Muscle of leg (tissue), 11 donors: ENCODE data around the gene CHD1L. TPM values are rescaled to one million over a fixed set of nuclear protein-coding genes. Genes with fewer than 3 reads are reported as not detected.
"Not testable (repeated sequence)": the region's sequence is repeated elsewhere in the genome, so short reads cannot be mapped to it uniquely, and the experiment has no call there.

Experiments used
- DNase-seq: peaks from one replicate; pipeline ENCODE4 v3.0.0; 2013
- H3K27ac ChIP-seq: one replicate; pipeline ENCODE4 v1.5.1; 2013; ENCODE audit warnings: mild to moderate bottlenecking, low read length, control low read depth
- H3K27me3 ChIP-seq: one replicate; pipeline ENCODE4 v1.6.1; 2013; ENCODE audit warnings: low read length; ENCODE audit not compliant: control insufficient read depth, insufficient read depth
- H3K36me3 ChIP-seq: one replicate; pipeline ENCODE4 v1.6.1; 2013; ENCODE audit warnings: low read length; ENCODE audit not compliant: control insufficient read depth, insufficient read depth
- H3K4me1 ChIP-seq: one replicate; pipeline ENCODE4 v1.6.1; 2013; ENCODE audit warnings: low read length; ENCODE audit not compliant: control insufficient read depth, insufficient read depth
- H3K4me3 ChIP-seq: one replicate; pipeline ENCODE4 v1.5.1; 2013; ENCODE audit warnings: low read length, control low read depth
- H3K9me3 ChIP-seq: replicated peaks from 2 replicates; pipeline ENCODE4 v1.6.1; 2013; ENCODE audit warnings: low read depth, low read length; ENCODE audit not compliant: control insufficient read depth
- WGBS: methylation state at CpG from one replicate; pipeline ENCODE4 v1.1.5; 2013; ENCODE audit warnings: missing lambda C conversion rate; ENCODE audit not compliant: insufficient coverage; 5-methylcytosine and 5-hydroxymethylcytosine counted together
- polyA plus RNA-seq, 8 donors: library from polyadenylated mRNA; unstranded; fragments of 120-200 nt; gene quantifications; one replicate each; pipeline versions ENCODE4 v1.2.1 to v1.2.3, GENCODE V29; 2013; ENCODE audit warnings: inconsistent platforms in 1 of 8, low replicate concordance in 1 of 8; ENCODE audit not compliant: insufficient read length in 8 of 8, insufficient read depth in 1 of 8
- total RNA-seq: library from RNA; stranded (reverse); fragments of 120-200 nt; gene quantifications from one replicate; pipeline ENCODE4 v1.2.4, GENCODE V29; 2013

Gene CHD1L
- total and polyA plus RNA-seq, 9 donors, result 18.6 to 26.8 (median 22.0) TPM

DNA sequence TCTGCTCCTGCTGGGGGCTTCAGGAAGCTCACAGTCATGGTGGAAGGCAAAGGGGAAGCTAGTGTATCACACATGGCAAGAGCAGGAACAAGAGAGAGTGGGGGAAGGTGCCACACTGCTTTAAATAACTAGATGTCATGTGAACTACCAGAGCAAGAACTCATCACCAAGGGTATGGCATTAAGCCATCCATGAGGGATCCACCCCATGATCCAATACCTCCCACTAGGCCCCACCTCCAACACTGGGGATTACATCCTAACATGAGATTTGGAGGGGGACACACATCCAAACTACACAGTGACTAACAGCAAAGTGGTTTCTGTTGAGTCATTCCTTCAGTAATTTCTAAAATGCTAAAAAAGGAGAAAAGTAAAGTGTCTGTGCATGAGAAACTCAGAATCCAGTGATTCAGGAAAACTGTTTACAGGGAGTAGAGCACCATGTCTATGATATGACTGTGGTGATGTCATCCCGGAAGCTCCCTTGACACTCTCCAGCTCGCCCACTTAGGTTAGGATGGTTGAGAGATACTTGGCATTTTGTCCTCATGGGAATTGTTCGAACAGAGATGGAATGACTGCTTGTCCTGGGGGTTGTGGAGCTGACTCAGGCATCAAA, 50.3 kb downstream of the CHD1L start:
- Histone ChIP-seq H3K27ac (no peak overlapping the region), H3K4me1 (no peaks in the 10 kb centered on the region), H3K4me3 (no peak overlapping the region), H3K9me3 (no peaks in the 10 kb centered on the region), H3K36me3 (peaks cover 70% of the 10 kb centered on the region), H3K27me3 (no peaks in the 10 kb centered on the region)
- 100% methylated on average over 1 of the region's 3 CpGs for WGBS
- no peak for DNase-seq

DNA sequence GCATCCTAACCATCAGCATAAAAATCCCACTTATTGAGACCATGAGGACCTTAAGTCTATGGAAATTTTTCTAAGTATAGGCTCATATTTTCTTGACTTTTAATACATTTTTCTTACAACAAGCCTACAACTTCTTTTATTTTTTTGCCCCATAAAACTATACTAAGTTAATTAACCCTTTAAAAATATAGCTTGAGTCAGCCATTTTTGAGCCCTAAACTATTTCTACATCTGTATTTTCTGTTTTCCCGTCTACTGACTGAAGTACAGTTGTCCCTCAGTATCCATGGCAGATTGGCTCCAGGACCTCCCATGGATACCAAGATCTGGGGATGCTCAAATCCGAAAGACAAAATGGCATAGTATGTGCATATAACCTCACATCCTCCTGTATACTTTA, 55.0 kb downstream of the CHD1L start:
- Histone ChIP-seq H3K36me3 (peaks cover 33% of the 10 kb centered on the region), H3K27me3 (no peaks in the 10 kb centered on the region), H3K27ac (no peak overlapping the region), H3K4me3 (no peak overlapping the region), H3K4me1 (no peaks in the 10 kb centered on the region), H3K9me3 (peaks cover 11% of the 10 kb centered on the region)
- WGBS, result 100% methylated on average over 1 of the region's 2 CpGs
- no peak for DNase-seq

DNA sequence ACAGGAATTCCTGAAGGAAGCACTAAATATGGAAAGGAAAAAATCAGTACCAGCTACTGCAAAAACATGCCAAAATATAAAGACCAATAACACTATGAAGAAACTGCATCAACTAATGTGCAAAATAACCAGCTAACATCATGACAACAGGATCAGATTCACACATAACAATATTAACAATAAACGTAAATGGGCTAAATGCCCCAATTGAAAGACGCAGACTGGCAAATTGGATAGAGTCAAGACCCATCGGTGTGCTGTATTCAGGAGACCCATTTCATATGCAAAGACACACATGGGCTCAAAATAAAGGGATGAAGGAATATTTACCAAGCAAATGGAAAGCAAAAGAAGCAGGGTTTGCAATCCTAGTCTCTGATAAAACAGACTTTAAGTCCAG, 63.3 kb downstream of the CHD1L start:
- no CpG with 5 or more reads among the region's 3 CpGs for WGBS
- peaks cover 25% of the 10 kb centered on the region for H3K9me3 ChIP-seq
- H3K27ac ChIP-seq, H3K4me3 ChIP-seq, DNase-seq, H3K4me1 ChIP-seq, H3K27me3 ChIP-seq, H3K36me3 ChIP-seq: not testable (repeated sequence)

DNA sequence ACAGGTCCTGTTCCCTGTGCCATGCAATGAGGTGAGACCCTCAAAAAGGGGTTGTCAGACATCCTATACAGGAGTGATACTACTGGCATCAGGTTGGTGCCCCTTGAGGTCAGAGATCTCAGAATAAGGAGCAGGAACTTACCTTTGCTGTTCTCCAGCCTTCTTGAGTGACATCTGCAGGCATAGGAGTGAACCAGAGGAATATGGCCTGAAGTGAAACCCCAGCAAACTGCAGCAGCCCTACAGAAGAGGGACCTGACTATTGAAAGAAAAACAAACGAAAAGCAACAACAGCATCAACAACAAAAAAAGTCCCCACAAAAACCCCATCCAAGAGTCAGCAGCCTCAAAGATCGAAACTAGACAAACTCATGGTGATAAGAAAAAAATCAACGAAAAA, 74.5 kb downstream of the CHD1L start:
- no peak overlapping the region for H3K4me3 ChIP-seq
- no peaks in the 10 kb centered on the region for H3K9me3 ChIP-seq
- no peak overlapping the region for H3K27ac ChIP-seq
- DNase-seq, result no peak
- WGBS, result 88% methylated on average over 2 of the region's 3 CpGs
- no peaks in the 10 kb centered on the region for H3K36me3 ChIP-seq
- H3K27me3 ChIP-seq, result no peaks in the 10 kb centered on the region
- no peaks in the 10 kb centered on the region for H3K4me1 ChIP-seq

DNA sequence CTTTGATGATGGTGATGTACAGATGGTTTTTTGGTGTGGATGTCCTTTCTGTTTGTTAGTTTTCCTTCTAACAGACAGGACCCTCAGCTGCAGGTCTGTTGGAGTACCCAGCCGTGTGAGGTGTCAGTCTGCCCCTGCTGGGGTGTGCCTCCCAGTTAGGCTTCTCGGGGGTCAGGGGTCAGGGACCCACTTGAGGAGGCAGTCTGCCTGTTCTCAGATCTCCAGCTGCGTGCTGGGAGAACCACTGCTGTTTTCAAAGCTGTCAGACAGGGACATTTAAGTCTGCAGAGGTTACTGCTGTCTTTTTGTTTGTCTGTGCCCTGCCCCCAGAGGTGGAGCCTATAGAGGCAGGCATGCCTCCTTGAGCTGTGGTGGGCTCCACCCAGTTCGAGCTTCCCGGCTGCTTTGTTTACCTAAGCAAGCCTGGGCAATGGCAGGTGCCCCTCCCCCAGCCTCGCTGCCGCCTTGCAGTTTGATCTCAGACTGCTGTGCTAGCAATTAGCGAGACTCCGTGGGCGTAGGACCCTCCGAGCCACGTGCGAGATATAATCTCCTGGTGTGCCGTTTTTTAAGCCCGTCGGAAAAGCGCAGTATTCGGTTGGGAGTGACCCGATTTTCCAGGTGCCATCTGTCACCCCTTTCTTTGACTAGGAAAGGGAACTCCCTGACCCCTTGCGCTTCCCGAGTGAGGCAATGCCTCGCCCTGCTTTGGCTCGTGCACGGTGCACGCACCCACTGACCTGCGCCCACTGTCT, 84.6 kb downstream of the CHD1L start:
- not testable (repeated sequence) for H3K27ac ChIP-seq

DNA sequence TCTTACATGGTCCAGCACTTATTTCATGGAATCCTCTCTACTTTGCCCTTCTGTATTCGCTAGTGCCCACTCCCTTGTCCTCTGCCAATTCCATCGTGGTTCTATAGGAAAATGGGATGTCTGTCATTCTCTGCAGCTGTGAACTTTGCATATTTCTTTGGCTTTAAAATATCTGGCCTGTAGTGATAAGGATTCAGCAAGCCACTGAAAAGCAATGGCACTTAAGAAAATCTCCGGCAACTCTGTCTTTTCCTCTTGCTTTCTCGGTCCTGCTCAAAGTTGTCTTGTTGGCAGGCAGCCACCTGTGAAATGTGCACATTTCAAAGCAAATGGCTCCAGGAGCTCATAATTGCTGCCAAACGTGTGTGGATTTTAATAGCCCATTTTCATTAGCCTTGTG, 91.8 kb downstream of the CHD1L start:
- no peaks in the 10 kb centered on the region for H3K27me3 ChIP-seq
- no peaks in the 10 kb centered on the region for H3K4me1 ChIP-seq
- DNase-seq, result peak; percentile 22
- H3K27ac ChIP-seq, result no peak overlapping the region
- H3K36me3 ChIP-seq, result no peaks in the 10 kb centered on the region
- no peak overlapping the region for H3K4me3 ChIP-seq
- WGBS, result 32% methylated on average over 2 of the region's 5 CpGs
- no peaks in the 10 kb centered on the region for H3K9me3 ChIP-seq

More for the DNA sequence above, 84.6 kb downstream of the CHD1L start:
- H3K4me1 ChIP-seq, H3K9me3 ChIP-seq, DNase-seq, H3K36me3 ChIP-seq, H3K4me3 ChIP-seq, H3K27me3 ChIP-seq: not testable (repeated sequence)
- whole genome bisulfite sequencing, result 81% methylated on average over 8 of the region's 26 CpGs

DNA sequence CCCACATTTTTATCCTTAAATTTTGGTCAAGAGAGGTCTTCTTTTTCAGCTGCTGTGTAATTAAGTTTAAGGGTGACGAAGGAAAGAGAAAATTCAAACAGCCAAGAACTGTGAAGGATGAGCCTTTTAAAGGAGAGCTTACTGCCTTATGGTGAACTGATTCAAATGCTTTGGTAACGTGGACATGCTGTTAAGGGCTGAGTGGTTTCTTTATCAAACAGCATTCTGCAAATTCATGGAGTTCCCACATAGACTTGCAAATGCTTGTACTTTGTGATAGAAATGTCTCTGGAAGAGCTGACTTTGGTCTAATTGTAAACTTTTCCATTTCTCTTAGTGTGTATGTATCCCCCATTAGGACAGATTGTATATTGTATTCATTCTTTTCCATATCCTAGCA, 93.8 kb downstream of the CHD1L start:
- H3K9me3 ChIP-seq, result no peaks in the 10 kb centered on the region
- H3K4me3 ChIP-seq, result no peak overlapping the region
- WGBS, result no CpG with 5 or more reads among the region's 2 CpGs
- no peaks in the 10 kb centered on the region for H3K36me3 ChIP-seq
- no peaks in the 10 kb centered on the region for H3K4me1 ChIP-seq
- no peak for DNase-seq
- no peak overlapping the region for H3K27ac ChIP-seq
- no peaks in the 10 kb centered on the region for H3K27me3 ChIP-seq

DNA sequence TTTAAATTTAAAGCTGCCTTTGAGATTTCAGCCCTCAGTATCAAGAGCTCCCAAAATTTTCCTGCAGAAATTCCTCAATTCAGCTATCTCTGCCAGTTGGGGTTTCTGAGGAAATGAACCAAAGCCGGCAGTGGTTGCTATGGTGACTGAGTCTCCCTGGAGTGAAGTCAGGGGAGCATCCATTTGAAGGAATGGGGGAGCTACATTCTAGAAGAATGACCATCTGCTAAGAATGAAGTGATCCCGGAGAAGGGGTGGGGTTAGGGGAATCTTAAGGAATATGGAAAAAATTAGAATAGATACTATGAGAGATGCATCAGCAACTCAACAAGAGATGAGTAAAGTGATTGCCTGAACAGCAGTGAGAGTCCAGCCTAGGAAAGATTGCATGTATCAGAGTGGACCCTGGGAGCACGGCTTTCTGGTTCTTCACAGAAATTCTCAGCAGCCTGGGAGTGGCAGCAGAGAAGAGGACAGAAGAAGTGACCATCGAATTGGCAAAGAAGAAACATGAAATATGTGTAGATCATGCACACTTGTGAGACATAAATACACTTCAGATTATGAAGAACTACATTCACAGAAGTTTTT, 94.7 kb downstream of the CHD1L start:
- H3K27me3 ChIP-seq, result no peaks in the 10 kb centered on the region
- peak overlapping the region; percentile 23 for H3K27ac ChIP-seq
- H3K9me3 ChIP-seq, result no peaks in the 10 kb centered on the region
- H3K36me3 ChIP-seq, result no peaks in the 10 kb centered on the region
- DNase-seq, result peak; percentile 92
- H3K4me1 ChIP-seq, result no peaks in the 10 kb centered on the region
- 14% methylated on average over 1 of the region's 4 CpGs for WGBS
- no peak overlapping the region for H3K4me3 ChIP-seq

DNA sequence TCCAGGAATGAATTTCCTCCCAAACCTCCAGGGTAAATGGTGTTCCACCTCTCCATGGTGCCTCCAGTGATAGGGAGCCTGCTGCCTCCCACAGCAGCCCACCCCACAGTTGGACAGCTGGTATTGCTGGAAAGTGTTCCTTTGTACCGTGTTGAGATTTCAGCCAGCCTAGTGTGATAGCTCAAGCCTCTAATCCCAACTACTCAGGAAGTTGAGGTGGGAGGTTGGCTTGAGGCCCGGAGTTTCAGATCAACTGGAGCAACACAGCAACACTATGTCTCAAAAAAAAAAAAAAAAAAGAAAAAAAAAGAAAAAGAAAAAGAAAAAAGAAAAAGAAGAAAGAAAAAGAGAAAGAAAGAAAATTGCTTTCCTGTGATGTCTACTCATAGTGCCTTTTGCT, 96.1 kb downstream of the CHD1L start:
- H3K4me3 ChIP-seq, result no peak overlapping the region
- H3K27ac ChIP-seq, result no peak overlapping the region
- WGBS, result no CpG with 5 or more reads among the region's 2 CpGs
- no peaks in the 10 kb centered on the region for H3K36me3 ChIP-seq
- no peaks in the 10 kb centered on the region for H3K9me3 ChIP-seq
- DNase-seq, result no peak
- H3K4me1 ChIP-seq, result no peaks in the 10 kb centered on the region
- H3K27me3 ChIP-seq, result no peaks in the 10 kb centered on the region

DNA sequence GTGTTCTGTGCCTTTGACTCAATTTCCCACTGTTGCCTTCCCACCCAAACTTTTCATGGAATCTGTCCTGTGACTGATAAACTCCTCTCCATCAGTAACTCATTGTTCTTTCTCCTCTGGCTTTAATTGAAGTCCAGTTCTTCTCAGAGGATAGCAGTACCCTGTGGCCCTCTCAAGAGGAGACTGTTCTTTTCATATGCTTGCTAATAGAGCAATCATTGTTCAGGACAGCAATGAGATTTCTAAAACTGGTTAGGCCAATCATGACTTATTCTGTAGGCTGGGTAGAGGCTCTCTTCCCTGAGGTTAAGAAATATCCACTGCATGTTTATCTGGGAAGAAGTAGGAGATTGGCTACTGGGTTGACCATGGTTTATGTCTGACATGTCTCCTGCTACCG, 98.8 kb downstream of the CHD1L start:
- DNase-seq, result no peak
- H3K9me3 ChIP-seq, result no peaks in the 10 kb centered on the region
- WGBS, result 100% methylated on average over 1 of the region's 1 CpG
- H3K4me3 ChIP-seq, result no peak overlapping the region
- no peak overlapping the region for H3K27ac ChIP-seq
- no peaks in the 10 kb centered on the region for H3K4me1 ChIP-seq
- H3K27me3 ChIP-seq, result no peaks in the 10 kb centered on the region
- H3K36me3 ChIP-seq, result no peaks in the 10 kb centered on the region
